MV-4-11 (cell line): Measurements from ENCODE around the gene LGALS4.
"Not testable (repeated sequence)": the region's sequence is repeated elsewhere in the genome, so short reads cannot be mapped to it uniquely, and the experiment has no call there.

ENCODE experiments used
- DNase-seq: peaks from one replicate; lab custom pipeline; 2025; lab: John Stamatoyannopoulos, UW

Gene LGALS4, protein sequence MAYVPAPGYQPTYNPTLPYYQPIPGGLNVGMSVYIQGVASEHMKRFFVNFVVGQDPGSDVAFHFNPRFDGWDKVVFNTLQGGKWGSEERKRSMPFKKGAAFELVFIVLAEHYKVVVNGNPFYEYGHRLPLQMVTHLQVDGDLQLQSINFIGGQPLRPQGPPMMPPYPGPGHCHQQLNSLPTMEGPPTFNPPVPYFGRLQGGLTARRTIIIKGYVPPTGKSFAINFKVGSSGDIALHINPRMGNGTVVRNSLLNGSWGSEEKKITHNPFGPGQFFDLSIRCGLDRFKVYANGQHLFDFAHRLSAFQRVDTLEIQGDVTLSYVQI

DNA sequence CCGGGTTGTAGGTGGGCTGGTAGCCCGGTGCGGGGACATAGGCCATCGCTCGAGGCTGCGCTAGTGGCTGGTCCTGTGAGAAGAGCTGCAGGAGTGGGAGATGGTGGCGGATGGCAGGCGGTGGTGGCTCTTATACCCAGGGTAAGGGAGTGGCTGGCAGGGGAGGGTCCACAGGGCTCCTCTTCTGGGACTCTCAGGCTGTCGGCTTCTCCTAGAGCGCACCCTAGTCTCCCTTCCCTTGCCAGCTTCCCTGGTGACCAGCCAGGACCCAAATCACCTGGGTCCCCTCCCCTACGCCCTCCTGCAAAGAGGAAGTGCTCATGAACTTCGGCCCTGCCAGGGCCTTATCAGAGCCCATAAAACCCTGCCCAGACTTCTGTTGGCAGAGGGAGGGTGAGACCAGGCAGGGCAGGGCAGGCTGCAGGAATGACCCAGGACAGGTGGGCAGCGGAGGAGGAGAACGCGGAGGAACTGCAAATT, at the start of gene LGALS4:
LGALS4 (minus strand) TSS at position 105 of the 480 bp plus-strand sequence; CDS start at position 46, 59 bp downstream.
- DNase-seq, result no peak

DNA sequence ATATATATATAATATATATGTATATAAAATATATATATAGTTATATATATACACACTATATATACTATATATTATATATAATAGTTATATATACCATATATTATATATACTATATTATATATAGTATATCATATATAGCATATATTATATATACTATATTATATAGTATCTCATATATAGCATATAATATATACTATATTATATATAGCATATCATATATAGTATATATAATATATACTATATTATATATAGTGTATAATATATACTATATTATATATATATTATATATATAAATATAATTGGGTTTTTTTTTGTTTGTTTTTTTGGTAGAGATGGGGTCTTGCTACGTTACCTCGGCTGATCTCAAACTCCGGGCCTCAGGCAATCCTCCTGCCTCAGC, 48.6 kb upstream of the LGALS4 start:
- DNase-seq, result no peak

DNA sequence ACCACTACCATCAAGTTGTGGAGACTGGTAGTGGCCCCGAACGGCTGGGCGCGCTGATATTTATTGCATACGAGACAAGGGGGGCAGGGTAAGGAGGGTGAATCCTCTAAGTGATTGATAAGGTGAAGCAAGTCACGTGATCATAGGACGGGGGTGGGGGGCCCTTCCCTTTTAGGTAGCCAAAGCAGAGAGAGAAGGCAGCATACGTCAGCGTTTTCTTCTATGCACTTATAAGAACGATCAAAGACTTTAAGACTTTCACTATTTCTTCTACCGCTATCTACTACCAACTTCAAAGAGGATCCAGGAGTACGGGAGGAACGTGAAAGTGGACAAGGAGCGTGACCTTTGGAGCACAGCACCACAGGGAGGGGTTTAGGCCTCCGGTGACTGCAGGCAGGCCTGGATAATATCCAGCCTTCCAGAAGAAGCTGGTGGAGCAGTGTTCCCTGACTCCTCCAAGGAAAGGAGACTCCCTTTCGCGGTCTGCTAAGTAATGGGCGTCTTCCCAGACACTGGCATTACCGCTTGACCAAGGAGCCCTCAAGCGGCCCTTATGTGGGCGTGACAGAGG, 47.0 kb upstream of the LGALS4 start:
- not testable (repeated sequence) for DNase-seq

DNA sequence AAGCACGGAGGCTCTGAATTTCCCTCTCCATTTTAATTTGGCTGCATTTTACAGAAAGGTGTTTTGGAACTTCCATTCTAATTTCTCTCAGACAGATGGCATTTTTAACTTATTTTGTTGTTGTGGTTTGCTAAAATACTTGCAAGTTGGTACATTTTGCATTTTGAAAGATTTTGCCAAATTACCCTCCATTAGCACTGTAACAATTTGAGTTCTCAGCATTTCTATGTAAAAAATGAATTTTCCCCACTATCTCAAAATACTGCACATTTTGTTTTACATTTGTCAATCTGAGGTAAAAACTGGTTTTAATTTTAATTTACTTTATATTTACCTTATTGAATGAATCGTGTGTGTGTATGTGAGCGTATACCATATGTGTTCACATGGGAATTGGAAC, 44.1 kb upstream of the LGALS4 start:
- DNase-seq, result no peak

DNA sequence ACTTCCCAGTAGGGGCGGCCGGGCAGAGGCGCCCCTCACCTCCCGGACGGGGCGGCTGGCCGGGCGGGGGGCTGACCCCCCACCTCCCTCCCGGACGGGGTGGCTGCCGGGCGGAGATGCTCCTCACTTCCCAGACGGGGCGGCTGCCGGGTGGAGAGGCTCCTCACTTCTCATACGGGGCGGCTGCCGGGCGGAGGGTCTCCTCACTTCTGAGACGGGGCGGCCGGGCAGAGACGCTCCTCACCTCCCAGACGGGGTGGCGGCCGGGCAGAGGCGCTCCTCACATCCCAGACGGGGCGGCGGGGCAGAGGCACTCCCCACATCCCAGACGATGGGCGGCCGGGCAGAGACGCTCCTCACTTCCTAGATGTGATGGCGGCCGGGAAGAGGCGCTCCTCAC, 43.0 kb upstream of the LGALS4 start:
- not testable (repeated sequence) for DNase-seq

DNA sequence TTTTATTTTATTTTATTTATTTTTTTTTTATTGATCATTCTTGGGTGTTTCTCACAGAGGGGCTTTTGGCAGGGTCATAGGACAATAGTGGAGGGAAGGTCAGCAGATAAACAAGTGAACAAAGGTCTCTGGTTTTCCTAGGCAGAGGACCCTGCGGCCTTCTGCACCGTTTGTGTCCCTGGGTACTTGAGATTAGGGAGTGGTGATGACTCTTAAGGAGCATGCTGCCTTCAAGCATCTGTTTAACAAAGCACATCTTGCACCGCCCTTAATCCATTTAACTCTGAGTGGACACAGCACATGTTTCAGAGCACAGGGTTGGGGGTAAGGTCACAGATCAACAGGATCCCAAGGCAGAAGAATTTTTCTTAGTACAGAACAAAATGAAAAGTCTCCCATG, 42.2 kb upstream of the LGALS4 start:
- not testable (repeated sequence) for DNase-seq

DNA sequence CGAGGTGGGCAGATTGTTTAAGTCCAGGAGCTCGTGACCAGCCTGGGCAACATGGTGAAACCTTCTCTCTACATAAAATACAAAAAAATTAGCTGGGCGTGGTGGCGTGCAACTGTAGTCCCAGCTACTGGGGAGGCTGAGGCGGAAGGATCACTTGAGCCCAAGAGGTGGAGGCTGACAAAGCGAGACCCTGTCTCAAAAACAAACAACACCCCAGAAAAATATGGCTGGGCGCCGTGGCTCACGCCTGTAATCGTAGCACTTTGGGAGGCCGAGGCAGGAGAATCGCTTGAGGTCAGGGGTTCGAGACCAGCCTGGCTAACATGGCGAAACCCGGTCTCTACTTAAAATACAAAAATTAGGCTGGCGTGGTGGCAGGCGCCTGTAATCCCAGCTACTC, 40.5 kb upstream of the LGALS4 start:
- no peak for DNase-seq

DNA sequence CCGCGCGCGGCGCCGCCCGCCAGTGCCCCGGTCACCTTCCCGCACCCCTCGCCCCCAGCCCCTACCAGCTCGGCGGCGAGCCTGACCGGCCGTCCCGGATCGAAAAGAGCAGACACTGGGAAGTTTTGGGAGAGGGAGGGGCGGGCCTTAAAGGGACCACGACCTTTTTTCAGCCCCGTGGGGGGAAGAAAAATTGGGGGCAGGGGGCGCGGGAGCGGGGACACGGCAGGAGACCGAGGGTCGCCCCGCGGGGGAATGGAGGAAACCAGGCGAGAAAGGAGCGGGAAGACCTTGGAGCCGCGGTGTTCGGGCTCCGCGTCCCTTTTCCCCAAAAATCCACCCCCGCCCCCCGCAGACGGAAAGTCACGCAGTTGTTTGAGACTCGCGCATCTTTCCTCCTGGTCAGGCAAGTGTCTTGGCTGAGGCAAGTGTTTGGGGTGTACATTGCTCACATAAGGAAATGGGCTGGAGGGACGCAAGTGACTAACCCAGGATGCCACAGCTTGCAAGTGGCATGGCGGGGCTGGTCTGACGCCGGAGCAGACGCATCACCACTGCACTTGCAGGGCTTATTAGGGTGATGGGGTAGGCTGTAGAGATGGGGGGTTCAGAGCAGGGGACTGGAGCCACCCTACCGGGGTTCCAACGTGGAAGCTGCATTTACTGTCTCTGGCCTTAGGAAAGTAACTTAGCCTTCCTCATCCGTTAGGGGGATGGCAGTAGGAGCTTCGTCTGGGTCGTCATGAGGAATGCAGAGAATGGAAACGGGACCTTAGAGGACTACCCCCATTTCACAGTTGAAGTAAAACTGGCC, 39.7 kb upstream of the LGALS4 start:
- DNase-seq, result peak; percentile 82

DNA sequence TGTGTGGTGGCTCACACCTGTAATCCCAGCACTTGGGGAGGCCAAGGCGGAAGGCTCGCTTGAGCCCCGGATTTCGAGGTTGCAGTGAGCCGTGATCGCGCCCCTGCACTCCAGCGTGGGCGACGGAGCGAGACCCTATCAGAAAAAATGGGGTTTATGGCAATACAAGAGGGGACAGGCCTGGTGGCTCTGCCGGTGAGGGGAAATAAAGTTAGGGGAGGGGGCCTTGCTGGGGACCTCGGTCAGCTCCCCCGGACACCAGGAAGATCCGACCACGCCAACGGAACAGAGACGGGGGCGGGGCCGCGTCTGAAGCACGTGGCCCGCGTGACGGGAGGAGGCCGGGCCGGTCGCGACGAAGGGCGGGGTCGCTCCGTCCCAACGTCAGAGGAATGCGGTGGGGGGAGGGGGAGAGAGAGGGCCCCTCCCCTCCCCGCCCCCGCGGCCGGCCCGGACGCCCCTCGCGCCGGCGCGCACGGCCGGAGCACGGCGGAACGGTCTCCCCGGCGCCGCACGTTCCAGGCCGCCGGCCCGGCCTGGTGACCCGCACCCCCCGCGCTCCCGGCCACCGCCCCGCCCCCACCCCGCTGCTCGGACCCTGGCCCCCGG, 39.0 kb upstream of the LGALS4 start:
- DNase-seq, result peak; percentile 92

DNA sequence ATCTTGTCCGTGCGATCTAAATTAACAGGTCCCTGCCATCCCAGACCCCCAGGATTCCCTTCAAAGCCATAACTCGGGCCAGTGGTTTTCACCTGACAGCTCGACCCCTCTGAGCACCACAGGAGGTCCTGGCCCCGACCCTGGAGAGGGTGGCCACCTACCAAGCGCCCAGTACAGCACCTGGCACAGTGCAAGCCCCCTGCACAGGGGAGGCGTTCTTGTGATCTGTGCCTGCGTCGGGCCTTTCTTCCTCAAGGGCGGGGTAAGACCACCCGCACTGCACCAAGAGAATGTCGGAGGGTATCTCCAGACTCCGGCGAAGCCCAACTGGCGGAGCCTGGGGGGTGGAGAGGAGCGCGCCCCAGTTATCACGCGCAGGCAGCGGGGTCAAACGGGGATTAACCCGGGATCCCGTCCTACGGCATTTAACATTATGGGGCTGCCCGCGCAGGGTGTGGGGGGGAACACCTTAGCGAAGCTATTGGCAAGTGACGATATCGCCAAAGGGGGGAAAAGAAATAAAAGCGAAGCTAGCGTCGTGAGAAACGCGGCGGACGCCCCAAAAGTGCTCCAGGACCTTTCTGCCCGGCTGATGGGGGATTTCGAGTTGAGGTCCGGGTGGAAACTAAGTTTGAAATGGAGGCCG, 38.4 kb upstream of the LGALS4 start:
- DNase-seq, result no peak

DNA sequence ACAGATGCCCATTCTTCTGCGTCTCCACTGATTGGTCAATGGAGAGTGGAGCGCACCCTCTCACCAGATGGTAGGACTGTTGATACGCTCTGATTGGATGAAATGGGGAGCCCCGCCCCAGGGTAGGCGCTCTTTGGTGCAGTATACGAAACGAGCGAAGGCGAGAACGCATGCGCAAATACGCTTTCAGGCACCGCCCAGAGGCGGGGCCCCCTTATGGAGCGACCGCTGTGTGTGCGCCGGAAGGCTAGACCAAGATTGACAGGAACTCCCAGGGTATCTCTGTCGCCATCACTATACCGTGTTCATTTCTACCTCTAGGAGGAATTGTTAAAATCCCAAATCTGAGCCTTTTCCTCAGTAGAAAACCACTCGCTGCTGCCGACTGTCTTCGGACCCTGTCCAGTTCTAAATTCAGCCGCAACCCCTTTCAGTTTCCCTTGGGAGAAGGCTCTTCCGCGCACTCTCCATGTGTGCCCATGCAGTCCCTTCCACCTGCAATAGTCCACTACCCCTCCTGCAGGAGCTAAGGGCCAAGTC, 37.8 kb upstream of the LGALS4 start:
- DNase-seq, result no peak

DNA sequence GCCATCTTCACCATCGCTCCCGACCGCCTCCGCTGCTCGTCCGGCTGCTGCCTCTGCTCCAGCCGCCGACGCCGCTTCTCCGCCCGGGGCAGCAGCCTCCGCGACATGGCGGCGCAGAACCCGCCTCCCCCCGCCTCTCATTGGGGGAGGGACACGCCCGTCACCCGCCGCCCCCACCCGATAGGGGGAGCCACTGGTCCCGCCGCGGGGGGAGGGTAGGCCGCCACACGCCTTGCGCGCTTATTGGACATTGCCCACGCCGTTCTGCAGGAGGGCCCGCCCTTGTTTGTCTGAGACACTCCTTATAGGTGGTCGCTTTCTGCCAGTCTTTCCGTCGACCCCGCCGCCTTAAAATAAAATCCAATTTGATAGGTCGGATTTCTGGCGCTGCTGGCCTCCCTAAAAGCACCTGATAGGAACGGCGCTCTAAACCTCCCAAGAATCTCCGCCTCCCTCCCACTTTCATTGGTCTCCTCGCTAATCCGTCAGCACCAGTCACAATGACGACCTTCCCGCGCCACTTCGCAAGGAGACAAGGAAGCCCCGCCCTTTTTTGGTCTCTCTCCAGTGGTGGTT, 37.2 kb upstream of the LGALS4 start, which contains the start of gene HNRNPL:
HNRNPL (minus strand) TSS at position 127 of the 576 bp plus-strand sequence; CDS start at position 107, 20 bp downstream.
- DNase-seq, result peak; percentile 100

DNA sequence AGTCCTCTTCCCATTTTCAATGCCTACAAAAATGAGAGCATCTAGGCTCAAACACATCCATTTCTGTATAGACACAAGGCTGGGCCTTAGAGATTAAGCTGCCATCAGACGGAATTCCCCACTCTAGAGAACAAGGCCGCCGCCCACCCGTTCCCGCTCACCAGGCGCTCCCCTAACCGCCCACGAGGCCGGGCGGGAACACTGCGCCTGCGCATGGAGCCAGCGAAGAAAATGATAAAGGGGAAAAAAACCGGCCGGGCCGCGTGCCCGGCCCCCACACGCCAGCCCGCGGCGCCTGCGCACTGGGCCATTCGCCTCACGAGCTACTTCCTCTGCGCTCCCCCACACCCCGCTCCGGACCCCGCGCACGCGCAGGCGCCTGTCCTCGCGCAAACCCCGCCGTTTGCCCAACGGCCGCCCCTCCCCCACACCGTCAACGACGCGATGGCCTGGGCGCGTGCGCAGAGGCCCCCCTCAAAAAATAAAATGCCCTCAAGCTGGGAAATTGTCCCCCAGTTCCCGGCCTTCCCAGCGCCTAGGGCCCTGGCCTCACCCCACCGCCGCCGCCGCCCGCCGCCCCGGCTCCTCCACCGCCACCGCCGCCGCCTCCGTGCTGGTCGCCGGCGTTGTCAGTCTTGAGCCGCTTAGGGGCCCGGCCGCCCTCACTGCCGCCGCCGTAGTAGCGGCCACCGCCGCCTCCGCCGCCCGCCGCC, 36.6 kb upstream of the LGALS4 start:
- peak; percentile 95 for DNase-seq

DNA sequence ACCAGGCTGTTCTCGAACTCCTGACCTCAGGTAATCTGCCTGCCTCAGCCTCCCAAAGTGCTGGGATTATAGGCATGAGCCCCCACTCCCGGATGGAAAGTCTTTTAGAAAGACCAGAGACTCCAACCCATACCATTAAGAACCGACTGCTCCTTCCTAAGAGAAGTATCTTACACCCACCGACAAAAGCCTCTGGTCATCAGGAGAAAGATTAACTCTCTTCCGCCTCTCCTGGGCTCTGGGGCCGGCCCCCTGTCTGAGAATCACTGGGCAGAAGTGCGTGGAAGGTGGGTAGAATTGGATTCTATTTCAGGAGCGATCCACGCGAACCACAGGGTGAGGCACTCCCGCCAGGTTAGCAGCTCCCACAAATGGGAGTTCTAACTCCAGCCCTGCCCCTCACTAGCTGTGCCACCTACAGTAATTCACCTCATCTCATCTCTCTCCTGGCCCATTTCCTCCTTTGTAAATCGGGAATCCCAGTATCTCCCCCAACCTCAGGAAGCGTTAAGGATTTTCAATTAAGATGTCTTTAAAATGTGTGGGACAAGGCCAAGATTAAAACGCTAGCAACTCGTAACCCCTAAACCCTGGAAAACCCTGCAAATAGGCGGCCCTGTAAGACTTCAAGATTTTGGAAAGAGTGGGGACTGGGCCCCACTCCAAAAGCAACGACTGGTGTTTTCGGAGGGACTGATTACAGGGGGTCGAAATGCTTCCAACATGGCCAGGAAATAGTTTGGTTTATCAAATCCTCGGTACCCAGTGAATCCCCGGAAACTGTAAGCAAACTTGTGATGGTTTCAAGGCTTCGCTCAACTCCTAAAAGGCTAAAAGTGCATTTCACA, 35.8 kb upstream of the LGALS4 start:
- DNase-seq, result no peak

DNA sequence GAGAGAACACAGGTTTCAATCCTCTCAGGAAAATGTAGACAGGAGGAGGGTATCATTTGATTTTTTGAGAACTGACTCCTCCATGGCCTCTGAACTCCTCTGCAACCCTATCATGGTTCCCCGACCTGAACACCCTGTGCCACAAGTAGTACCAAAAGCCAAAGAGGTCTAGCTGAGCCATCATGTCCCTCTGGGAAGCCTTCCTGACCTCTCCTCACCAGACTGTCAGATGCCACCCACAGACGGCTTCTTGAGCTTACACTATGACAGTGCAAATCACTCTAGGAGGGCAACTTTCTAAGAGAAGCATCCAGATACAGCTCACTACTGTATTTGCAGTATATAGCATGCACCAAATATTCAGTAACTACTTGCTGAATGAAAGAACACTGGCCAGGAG, 33.4 kb upstream of the LGALS4 start:
- no peak for DNase-seq

DNA sequence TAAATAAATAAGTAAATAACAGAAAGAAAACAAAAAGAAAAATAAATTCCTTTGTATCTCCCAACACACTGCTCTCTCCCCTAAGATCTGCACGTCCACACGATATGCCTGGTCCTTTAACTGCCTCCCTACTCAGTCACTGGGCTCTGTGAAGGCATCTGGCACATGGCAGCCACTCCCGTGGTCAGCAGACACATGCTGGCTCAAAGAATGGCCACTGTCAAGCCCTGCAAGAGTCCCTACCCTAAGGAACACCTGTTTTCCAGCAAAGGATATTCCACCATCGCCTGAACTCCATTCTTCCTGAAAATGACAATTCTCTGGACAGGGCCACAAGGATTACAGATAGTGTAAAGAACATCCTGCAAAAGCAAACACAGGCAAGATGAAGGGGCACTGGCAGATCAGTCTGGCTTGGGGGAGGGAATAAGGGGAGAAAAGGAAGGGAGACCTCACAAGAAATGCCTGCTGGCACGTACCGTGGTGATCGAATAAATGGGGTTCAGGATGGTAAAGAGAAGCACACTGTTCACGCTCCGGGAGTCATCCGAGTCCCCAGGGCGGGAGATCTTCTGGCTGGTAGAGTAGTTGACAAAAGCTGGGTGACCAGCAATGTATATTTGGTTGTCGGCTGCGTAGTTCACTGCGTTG, 32.8 kb upstream of the LGALS4 start:
- no peak for DNase-seq

DNA sequence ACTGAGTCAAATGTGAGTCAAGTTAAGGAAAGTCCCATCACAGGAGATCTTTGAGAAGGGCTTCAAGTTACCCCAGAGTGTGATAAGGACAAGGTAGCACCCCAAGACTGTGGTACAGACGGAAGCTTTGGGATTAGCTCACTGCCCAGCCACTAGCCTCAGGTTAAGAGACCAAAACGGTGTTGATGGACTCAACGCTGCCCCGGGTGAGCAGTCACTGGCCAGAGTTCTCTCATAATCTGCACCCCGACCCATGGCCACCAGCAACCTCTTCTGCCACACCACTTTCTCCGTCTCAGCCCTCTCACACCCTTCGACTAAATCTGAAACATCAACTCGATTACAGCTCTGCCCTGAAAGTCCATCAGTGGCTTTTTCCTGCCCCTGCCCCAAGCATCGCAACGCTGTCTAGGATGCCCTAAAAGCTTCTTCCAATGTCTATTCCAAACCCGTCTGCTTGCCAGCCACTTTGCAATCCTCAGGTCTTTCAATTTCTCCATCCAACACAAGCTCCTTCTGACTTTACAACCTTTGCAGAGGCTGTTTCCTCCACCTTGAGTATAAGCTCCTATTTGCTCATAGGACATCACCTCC, 31.4 kb upstream of the LGALS4 start:
- DNase-seq, result no peak

DNA sequence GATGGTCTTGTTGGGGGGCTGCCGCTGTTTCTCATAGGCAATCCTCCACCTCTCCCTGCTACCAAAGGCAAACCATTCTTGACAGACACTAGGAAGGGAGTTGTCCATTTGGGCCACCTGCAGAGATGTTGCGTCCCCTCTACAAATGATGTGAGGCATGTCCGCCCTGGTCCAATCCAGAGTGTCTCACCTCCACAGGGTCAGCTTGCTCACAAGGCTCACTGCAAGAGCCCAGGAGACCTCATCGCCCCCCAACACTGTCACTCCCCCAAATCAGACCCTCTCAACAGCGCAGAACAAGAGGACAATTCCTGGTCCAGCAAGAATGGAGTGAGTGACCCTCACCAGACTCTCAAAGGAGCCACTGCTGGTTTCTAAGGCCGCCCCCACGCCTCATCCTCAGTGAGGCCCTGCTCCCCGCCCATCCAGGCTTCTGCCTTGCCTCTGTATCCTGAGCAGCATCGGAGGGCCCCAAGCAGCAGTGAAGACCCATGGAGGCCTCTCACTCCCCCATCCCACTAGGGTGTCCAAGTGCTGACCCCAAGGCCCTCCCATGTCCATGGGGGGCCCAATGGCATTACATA, 30.5 kb upstream of the LGALS4 start:
- DNase-seq, result no peak
